GM19351 (cell line): ENCODE data around the gene KNCN.
A peak's percentile ranks its signal among the peaks of the same experiment; 100 is the strongest.

ENCODE experiments used
- ATAC-seq: cut with Tn5 transposase; IDR thresholded peaks from one replicate; pipeline ENCODE4 v1.9.1; 2021; ENCODE audit warnings: mild to moderate bottlenecking, moderate library complexity; ENCODE audit not compliant: unreplicated experiment

KNCN gene

GRCh38 chr1:46526013-46526690 is 25.3 kb downstream of the KNCN start:
- ATAC-seq = no peak

- ATAC-seq = no peak
These were observed 26.0 kb downstream of the KNCN start for GRCh38 chr1:46525253-46525983.

- no peak for ATAC-seq
These were observed 26.6 kb downstream of the KNCN start for GRCh38 chr1:46524843-46525242.

- no peak for ATAC-seq
These were observed 27.7 kb downstream of the KNCN start for GRCh38 chr1:46523496-46524353.

GRCh38 chr1:46522969-46523320 is 28.5 kb downstream of the KNCN start:
- no peak for ATAC-seq

- ATAC-seq = peak; percentile 76
These were observed 29.1 kb downstream of the KNCN start for GRCh38 chr1:46522184-46522968.

GRCh38 chr1:46521414-46521813 is 30.0 kb downstream of the KNCN start:
- no peak for ATAC-seq

GRCh38 chr1:46520063-46520911 is 31.2 kb downstream of the KNCN start:
- no peak for ATAC-seq

- ATAC-seq = no peak
These were observed 32.2 kb downstream of the KNCN start for GRCh38 chr1:46519209-46519608.

GRCh38 chr1:46517932-46518498 is 33.4 kb downstream of the KNCN start:
- no peak for ATAC-seq

GRCh38 chr1:46517010-46517600 is 34.3 kb downstream of the KNCN start:
- no peak for ATAC-seq

- no peak for ATAC-seq
These were observed 35.1 kb downstream of the KNCN start for GRCh38 chr1:46516200-46516950.

GRCh38 chr1:46515576-46515975 is 35.9 kb downstream of the KNCN start:
- no peak for ATAC-seq

- ATAC-seq = no peak
These were observed 37.9 kb downstream of the KNCN start for GRCh38 chr1:46513536-46513935.

- no peak for ATAC-seq
These were observed 38.7 kb downstream of the KNCN start for GRCh38 chr1:46512792-46513190.

- ATAC-seq = no peak
These were observed 39.2 kb downstream of the KNCN start for GRCh38 chr1:46512135-46512791.

- ATAC-seq = no peak
These were observed 40.5 kb downstream of the KNCN start for GRCh38 chr1:46510998-46511365.

- ATAC-seq = no peak
These were observed 41.0 kb downstream of the KNCN start for GRCh38 chr1:46510341-46510997.
